Loucy (cell line): ENCODE measurements around the gene SSBP2.

ENCODE experiments used
- H2AFZ ChIP-seq: fragments of 200-600 bp; sonication (generic); 2 replicates; pipeline ENCODE4 v1.6.0; 2016; ENCODE audit warnings: antibody characterized with exemption, mild to moderate bottlenecking, low read length, moderate library complexity
- H3F3A ChIP-seq: fragments of 200-600 bp; 2 replicates; pipeline ENCODE4 v1.6.0; 2016; ENCODE audit warnings: antibody characterized with exemption, low read depth, mild to moderate bottlenecking
- H3K27me3 ChIP-seq: fragments of 200-600 bp; sonication (generic); 2 replicates; pipeline ENCODE4 v1.6.1; 2014; ENCODE audit warnings: low read length, mild to moderate bottlenecking; ENCODE audit not compliant: insufficient read depth, poor library complexity, severe bottlenecking
- H3K36me3 ChIP-seq: fragments of 200-600 bp; sonication (generic); 2 replicates; pipeline ENCODE4 v1.6.1; 2016; ENCODE audit warnings: low read length; ENCODE audit not compliant: insufficient read depth
- H3K4me1 ChIP-seq: fragments of 200-600 bp; sonication (generic); 2 replicates; pipeline ENCODE4 v1.5.1; 2014; ENCODE audit warnings: low read length, mild to moderate bottlenecking; ENCODE audit not compliant: insufficient read depth, poor library complexity, severe bottlenecking
- H3K4me2 ChIP-seq: fragments of 200-600 bp; sonication (generic); 2 replicates; pipeline ENCODE4 v1.6.0; 2014; ENCODE audit warnings: antibody characterized with exemption, low read length, low read depth, mild to moderate bottlenecking; ENCODE audit not compliant: poor library complexity, severe bottlenecking
- H3K4me3 ChIP-seq: fragments of 200-600 bp; sonication (generic); 2 replicates; pipeline ENCODE4 v1.5.1; 2014; ENCODE audit warnings: low read length, mild to moderate bottlenecking, mixed read lengths; ENCODE audit not compliant: poor library complexity, severe bottlenecking
- H3K79me2 ChIP-seq: fragments of 200-600 bp; sonication (generic); 2 replicates; pipeline ENCODE4 v1.6.1; 2014; ENCODE audit warnings: low read length; ENCODE audit not compliant: insufficient read depth
- H3K9ac ChIP-seq: fragments of 200-600 bp; sonication (generic); 2 replicates; pipeline ENCODE4 v1.6.0; 2014; ENCODE audit warnings: mild to moderate bottlenecking, low read depth, low read length, moderate library complexity; ENCODE audit not compliant: poor library complexity, severe bottlenecking
- H3K9me2 ChIP-seq: fragments of 200-600 bp; sonication (generic); replicated peaks from 2 replicates; pipeline ENCODE4 v1.6.1; 2016; ENCODE audit warnings: low read depth, low read length, mixed read lengths
- H3K9me3 ChIP-seq: fragments of 200-600 bp; sonication (generic); 2 replicates; pipeline ENCODE4 v1.6.1; 2014; ENCODE audit warnings: mild to moderate bottlenecking, antibody characterized with exemption, low read length, low read depth; ENCODE audit not compliant: insufficient read depth
- H4K20me1 ChIP-seq: fragments of 200-600 bp; sonication (generic); 2 replicates; pipeline ENCODE4 v1.6.0; 2014; ENCODE audit warnings: antibody characterized with exemption, low read length, mild to moderate bottlenecking; ENCODE audit not compliant: insufficient read depth, poor library complexity, severe bottlenecking
- CTCF ChIP-seq: fragments of 200-600 bp; sonication (generic); conservative IDR thresholded peaks from 2 replicates; pipeline ENCODE4 v1.5.1; 2014; ENCODE audit warnings: mild to moderate bottlenecking, antibody characterized with exemption, low read length
- EZH2phosphoT487 ChIP-seq: fragments of 200-600 bp; IDR thresholded peaks from 2 replicates; pipeline ENCODE4 v1.6.1; 2018; ENCODE audit warnings: antibody characterized with exemption, mild to moderate bottlenecking, moderate library complexity, borderline replicate concordance

SSBP2 gene

DNA sequence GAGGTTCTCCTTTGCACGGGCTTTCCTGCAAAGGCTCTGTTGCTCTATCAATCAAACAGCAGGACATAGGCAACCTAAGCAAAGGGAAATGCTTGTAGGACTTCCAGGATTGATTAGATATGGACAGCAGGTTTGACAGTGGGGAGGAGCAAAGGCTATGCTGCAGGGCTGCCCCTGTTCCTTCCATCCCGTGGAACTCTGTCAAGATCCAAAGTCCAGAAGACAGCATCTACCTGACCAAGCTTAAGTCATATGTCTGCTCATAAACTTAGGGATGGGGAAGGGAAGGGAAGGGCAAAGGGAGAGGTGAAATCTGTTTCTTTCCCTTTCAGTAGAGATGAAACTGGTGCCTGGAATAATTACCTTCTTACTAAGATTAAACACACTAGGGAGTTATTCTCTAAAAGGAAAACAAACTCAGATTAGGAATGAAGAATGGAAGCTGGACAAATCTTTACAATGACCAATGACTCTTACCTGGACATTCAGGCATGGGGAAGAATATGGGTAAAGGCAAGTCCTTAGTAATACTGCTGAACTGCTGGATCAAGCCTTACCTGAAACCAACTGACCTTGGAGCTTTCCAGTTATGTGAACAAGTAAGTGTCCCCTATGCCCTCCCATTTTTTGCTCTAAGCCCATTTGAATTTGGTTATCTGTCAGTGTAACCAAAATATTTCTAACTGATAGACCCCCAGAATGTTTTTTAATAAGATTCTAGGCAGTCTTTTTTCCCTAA, 348.5 kb downstream of the SSBP2 start:
- no peaks in the 10 kb centered on the region for H3K27me3 ChIP-seq
- no peaks in the 10 kb centered on the region for H3K4me1 ChIP-seq
- TF ChIP-seq CTCF = no peak
- TF ChIP-seq EZH2phosphoT487 = no peak
- H3K79me2 ChIP-seq = no peaks in the 10 kb centered on the region
- H2AFZ ChIP-seq = no peak overlapping the region
- H3K9ac ChIP-seq = no peak overlapping the region
- H3K36me3 ChIP-seq = peaks cover 2% of the 10 kb centered on the region; the same call in 1 of the 2 replicates
- H3K9me2 ChIP-seq = no peaks in the 10 kb centered on the region
- no peaks in the 10 kb centered on the region for H3K9me3 ChIP-seq
- no peaks in the 10 kb centered on the region for H4K20me1 ChIP-seq
- H3K4me2 ChIP-seq = no peak overlapping the region
- no peak overlapping the region for H3K4me3 ChIP-seq
- H3F3A ChIP-seq = no peaks in the 10 kb centered on the region

DNA sequence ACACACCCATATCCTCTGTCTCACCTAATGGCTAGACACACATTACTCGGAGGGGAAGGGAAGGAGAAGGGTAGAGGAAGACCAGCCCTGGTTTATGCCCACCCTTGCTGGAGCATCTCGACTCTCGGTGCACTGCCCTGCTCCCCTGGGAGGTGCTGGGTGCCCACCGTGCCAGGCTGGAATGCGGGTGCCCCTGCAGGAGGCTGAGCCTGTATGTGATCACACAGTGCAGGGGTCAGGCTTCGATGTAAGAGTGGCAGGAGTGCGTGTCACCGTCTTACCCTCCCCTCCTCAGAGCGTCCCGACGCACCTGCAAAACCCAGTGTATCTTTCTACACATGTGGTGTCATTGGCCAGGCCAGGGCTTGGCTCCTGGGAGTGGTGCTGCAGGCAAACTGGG, 349.6 kb downstream of the SSBP2 start:
- Histone ChIP-seq H3K36me3 (no peaks in the 10 kb centered on the region), H3K9ac (no peak overlapping the region), H3K4me3 (no peak overlapping the region), H3F3A (no peaks in the 10 kb centered on the region), H2AFZ (no peak overlapping the region), H3K4me1 (no peaks in the 10 kb centered on the region), H3K4me2 (no peak overlapping the region), H4K20me1 (no peaks in the 10 kb centered on the region), H3K9me3 (no peaks in the 10 kb centered on the region), H3K27me3 (no peaks in the 10 kb centered on the region), H3K9me2 (no peaks in the 10 kb centered on the region), H3K79me2 (no peaks in the 10 kb centered on the region)
- TF ChIP-seq CTCF (no peak), EZH2phosphoT487 (no peak)

GRCh38 chr5:81400375-81400774, 350.5 kb downstream of the SSBP2 start:
- Histone ChIP-seq H3K36me3 (no peaks in the 10 kb centered on the region), H3K4me2 (no peak overlapping the region), H3K79me2 (no peaks in the 10 kb centered on the region), H3F3A (no peaks in the 10 kb centered on the region), H3K4me3 (no peak overlapping the region), H3K9me3 (no peaks in the 10 kb centered on the region), H3K27me3 (no peaks in the 10 kb centered on the region), H4K20me1 (no peaks in the 10 kb centered on the region), H3K4me1 (no peaks in the 10 kb centered on the region), H3K9ac (no peak overlapping the region), H2AFZ (no peak overlapping the region), H3K9me2 (no peaks in the 10 kb centered on the region)
- TF ChIP-seq CTCF (no peak), EZH2phosphoT487 (no peak)
